ENCODE results near the gene TMEM238. TPM values are rescaled to one million over a fixed set of nuclear protein-coding genes. Genes with fewer than 3 reads are reported as not detected.
A peak's percentile ranks its signal among the peaks of the same experiment; 100 is the strongest.
"Not testable (repeated sequence)": the region's sequence is repeated elsewhere in the genome, so short reads cannot be mapped to it uniquely, and the experiment has no call there.

Gene TMEM238
- total and polyA plus RNA-seq, 9 donors: 0.14 to 0.49 (median 0.26) TPM

DNA sequence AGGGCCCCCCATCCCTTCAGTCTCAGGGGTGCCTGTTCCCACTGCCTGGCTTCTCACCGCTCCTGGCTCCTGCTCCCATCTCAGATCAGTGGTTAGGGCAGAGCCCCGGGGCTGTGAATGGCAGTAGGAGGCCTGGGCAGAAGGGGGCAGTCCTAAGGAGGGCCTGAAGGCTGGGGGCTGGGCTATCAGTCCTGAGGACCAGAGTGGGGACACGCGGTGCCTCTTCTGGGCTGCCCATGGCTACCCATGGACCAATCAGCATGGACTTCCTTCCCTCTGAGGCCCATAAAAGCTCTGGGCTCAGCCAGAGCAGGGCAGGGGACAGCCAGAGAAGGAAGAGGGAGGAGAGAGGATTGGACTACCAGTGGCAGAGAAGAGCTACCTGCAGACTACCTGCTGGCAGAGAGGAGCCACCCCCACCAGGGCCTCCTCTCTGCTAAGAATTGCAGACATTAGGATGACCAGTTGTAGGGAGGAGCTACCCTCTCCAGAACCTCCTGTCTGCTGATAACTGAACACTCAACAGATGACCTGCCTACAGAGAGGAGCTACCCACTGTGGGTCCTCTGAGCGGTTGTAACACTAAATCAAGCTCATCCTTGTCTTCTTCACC is 35.6 kb upstream of the TMEM238 start:
- H3K4me3 ChIP-seq (ENCODE audit: low read length): no peak overlapping the region

DNA sequence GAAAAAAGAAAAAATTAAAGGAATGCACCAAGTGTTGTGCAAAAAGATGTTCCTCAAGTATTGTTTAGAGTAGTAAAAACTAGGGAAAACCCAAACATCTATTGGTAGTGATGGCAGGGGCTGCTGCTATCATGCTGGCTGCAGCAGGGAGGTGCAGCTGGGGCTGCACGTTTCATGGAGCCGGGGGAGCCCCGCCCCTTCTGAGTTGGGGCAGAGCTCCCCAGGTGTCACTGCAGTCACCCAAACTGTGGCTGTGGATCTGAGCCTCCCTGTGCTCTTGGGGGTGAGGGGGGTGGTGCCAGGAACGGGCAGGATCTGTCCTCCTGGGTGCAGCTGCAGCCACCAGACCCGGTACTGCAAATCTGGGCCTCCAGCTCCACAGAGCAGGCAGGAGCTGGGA is 35.0 kb upstream of the TMEM238 start:
- H3K4me1 ChIP-seq (ENCODE audit: control insufficient read depth, insufficient read depth, low read length): no peaks in the 10 kb centered on the region
- 63% methylated on average over 4 of the region's 5 CpGs for WGBS (ENCODE audit: insufficient coverage)

More for the DNA sequence above, 35.6 kb upstream of the TMEM238 start:
- WGBS (ENCODE audit: insufficient coverage): 49% methylated on average over 4 of the region's 5 CpGs
- Histone ChIP-seq H3K4me1 (ENCODE audit: control insufficient read depth, insufficient read depth, low read length) (no peaks in the 10 kb centered on the region), H3K36me3 (ENCODE audit: control insufficient read depth, insufficient read depth, low read length) (no peaks in the 10 kb centered on the region), H3K27ac (ENCODE audit: low read length) (no peak overlapping the region), H3K27me3 (ENCODE audit: control insufficient read depth, insufficient read depth, low read length) (peaks cover 17% of the 10 kb centered on the region), H3K9me3 (replicated peaks; ENCODE audit: control insufficient read depth, low read depth, low read length) (no peaks in the 10 kb centered on the region)
- no peak for DNase-seq

GRCh38 chr19:55418185-55418584 is 34.1 kb upstream of the TMEM238 start:
- 12% methylated on average over 3 of the region's 7 CpGs for WGBS (ENCODE audit: insufficient coverage)
- Histone ChIP-seq H3K4me1 (ENCODE audit: control insufficient read depth, insufficient read depth, low read length) (no peaks in the 10 kb centered on the region), H3K36me3 (ENCODE audit: control insufficient read depth, insufficient read depth, low read length) (no peaks in the 10 kb centered on the region), H3K27ac (ENCODE audit: low read length) (no peak overlapping the region), H3K27me3 (ENCODE audit: control insufficient read depth, insufficient read depth, low read length) (peaks cover 10% of the 10 kb centered on the region), H3K9me3 (replicated peaks; ENCODE audit: control insufficient read depth, low read depth, low read length) (no peaks in the 10 kb centered on the region), H3K4me3 (ENCODE audit: low read length) (no peak overlapping the region)
- DNase-seq: peak; percentile 87

More for the DNA sequence above, 35.0 kb upstream of the TMEM238 start:
- no peak for DNase-seq
- Histone ChIP-seq H3K36me3 (ENCODE audit: control insufficient read depth, insufficient read depth, low read length) (no peaks in the 10 kb centered on the region), H3K9me3 (replicated peaks; ENCODE audit: control insufficient read depth, low read depth, low read length) (no peaks in the 10 kb centered on the region), H3K27ac (ENCODE audit: low read length) (no peak overlapping the region), H3K4me3 (ENCODE audit: low read length) (no peak overlapping the region), H3K27me3 (ENCODE audit: control insufficient read depth, insufficient read depth, low read length) (peaks cover 15% of the 10 kb centered on the region)

GRCh38 chr19:55410168-55410567 is 26.1 kb upstream of the TMEM238 start:
- Histone ChIP-seq H3K27ac (ENCODE audit: low read length) (no peak overlapping the region), H3K4me3 (ENCODE audit: low read length) (no peak overlapping the region), H3K4me1 (ENCODE audit: control insufficient read depth, insufficient read depth, low read length) (peaks cover 25% of the 10 kb centered on the region), H3K9me3 (replicated peaks; ENCODE audit: control insufficient read depth, low read depth, low read length) (no peaks in the 10 kb centered on the region), H3K36me3 (ENCODE audit: control insufficient read depth, insufficient read depth, low read length) (peaks cover 13% of the 10 kb centered on the region), H3K27me3 (ENCODE audit: control insufficient read depth, insufficient read depth, low read length) (peaks cover 3% of the 10 kb centered on the region)
- no peak for DNase-seq
- WGBS (ENCODE audit: insufficient coverage): 100% methylated on average over 1 of the region's 2 CpGs

DNA sequence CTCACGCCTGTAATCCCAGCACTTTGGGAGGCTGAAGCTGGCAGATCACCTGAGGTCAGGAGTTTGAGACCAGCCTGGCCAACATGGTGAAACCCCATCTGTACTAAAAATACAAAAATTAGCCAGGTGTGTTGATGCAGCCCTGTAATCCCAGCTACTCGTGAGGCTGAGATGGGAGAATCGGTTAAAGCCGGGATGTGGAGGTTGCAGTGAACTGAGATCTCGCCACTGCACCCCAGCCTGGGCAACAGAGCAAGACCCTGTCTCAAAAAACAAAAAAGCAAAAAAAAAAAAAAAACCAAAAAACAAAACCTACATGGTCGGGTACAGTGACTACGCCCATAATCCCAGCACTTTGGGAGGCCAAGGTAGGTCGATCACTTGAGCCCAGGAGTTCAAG is 25.1 kb upstream of the TMEM238 start:
- WGBS (ENCODE audit: insufficient coverage): 76% methylated on average over 4 of the region's 8 CpGs
- not testable (repeated sequence) for H3K27me3 ChIP-seq (ENCODE audit: control insufficient read depth, insufficient read depth, low read length); H3K27ac ChIP-seq (ENCODE audit: low read length); DNase-seq; H3K4me3 ChIP-seq (ENCODE audit: low read length); H3K9me3 ChIP-seq (replicated peaks; ENCODE audit: control insufficient read depth, low read depth, low read length)
- peaks cover 25% of the 10 kb centered on the region for H3K4me1 ChIP-seq (ENCODE audit: control insufficient read depth, insufficient read depth, low read length)
- peaks cover 19% of the 10 kb centered on the region for H3K36me3 ChIP-seq (ENCODE audit: control insufficient read depth, insufficient read depth, low read length)

GRCh38 chr19:55408533-55408872 is 24.4 kb upstream of the TMEM238 start:
- WGBS (ENCODE audit: insufficient coverage): 63% methylated on average over 6 of the region's 9 CpGs
- peak overlapping the region; percentile 41 for H3K4me3 ChIP-seq (ENCODE audit: low read length)
- DNase-seq: no peak
- H3K27me3 ChIP-seq (ENCODE audit: control insufficient read depth, insufficient read depth, low read length): no peaks in the 10 kb centered on the region
- peak overlapping the region; percentile 100 for H3K27ac ChIP-seq (ENCODE audit: low read length)
- peaks cover 25% of the 10 kb centered on the region for H3K4me1 ChIP-seq (ENCODE audit: control insufficient read depth, insufficient read depth, low read length)
- H3K9me3 ChIP-seq (replicated peaks; ENCODE audit: control insufficient read depth, low read depth, low read length): no peaks in the 10 kb centered on the region
- peaks cover 23% of the 10 kb centered on the region for H3K36me3 ChIP-seq (ENCODE audit: control insufficient read depth, insufficient read depth, low read length)

DNA sequence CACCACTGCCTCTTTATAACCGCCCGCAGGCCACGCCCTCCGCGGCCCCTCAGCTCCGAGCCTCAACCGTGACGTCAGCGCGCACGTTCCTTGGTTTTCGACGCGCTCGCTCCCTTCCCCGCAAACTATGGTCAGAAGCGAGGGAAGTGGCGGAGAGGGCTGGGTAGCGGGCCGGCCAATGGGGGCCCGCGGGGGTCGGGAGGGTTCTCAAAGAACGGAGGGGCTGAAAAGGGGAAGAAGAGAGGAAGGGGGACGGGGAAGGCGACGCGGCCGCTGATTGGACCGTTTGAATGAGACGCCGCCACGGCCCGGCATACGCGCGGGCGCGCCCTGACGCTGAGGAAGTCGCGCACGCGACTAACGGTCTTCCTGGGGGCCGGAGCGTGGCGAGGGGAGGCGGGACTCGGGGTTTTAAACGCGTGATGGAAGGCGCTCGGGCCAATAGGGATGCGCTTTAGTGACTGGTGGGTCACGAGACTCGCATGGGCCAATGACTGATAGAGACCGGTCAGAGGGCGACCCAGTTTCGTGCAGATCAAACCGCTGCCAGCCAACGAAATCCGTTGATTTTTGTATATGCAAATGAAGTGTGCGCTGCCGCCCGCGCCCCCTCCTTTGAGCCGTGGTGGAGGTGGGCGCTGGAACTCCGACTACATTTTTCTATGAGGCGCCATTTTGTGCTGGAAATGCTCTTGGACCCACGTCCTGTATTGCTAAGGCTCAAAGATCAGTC is 23.9 kb upstream of the TMEM238 start:
- WGBS (ENCODE audit: insufficient coverage): under 1% methylated on average over 62 of the region's 72 CpGs
- no peaks in the 10 kb centered on the region for H3K9me3 ChIP-seq (replicated peaks; ENCODE audit: control insufficient read depth, low read depth, low read length)
- H3K27ac ChIP-seq (ENCODE audit: low read length): peak overlapping the region; percentile 100
- H3K36me3 ChIP-seq (ENCODE audit: control insufficient read depth, insufficient read depth, low read length): peaks cover 28% of the 10 kb centered on the region
- no peaks in the 10 kb centered on the region for H3K27me3 ChIP-seq (ENCODE audit: control insufficient read depth, insufficient read depth, low read length)
- peak; percentile 100 for DNase-seq
- H3K4me1 ChIP-seq (ENCODE audit: control insufficient read depth, insufficient read depth, low read length): peaks cover 25% of the 10 kb centered on the region
- peak overlapping the region; percentile 58 for H3K4me3 ChIP-seq (ENCODE audit: low read length)

- peak within 1 kb of the TSS; percentile 73 for H3K4me3 ChIP-seq (ENCODE audit: low read length)
- 0% methylated on average over 36 of the region's 36 CpGs for WGBS (ENCODE audit: insufficient coverage)
- not testable (repeated sequence) for H3K9me3 ChIP-seq (replicated peaks; ENCODE audit: control insufficient read depth, low read depth, low read length)
Measured at GRCh38 chr19:55407550-55407799, 23.4 kb upstream of the TMEM238 start, which contains the start of gene UBE2S. TSS of gene UBE2S (minus strand) at chr19:55407788. CDS start at chr19:55407589, 199 bp downstream.

DNA sequence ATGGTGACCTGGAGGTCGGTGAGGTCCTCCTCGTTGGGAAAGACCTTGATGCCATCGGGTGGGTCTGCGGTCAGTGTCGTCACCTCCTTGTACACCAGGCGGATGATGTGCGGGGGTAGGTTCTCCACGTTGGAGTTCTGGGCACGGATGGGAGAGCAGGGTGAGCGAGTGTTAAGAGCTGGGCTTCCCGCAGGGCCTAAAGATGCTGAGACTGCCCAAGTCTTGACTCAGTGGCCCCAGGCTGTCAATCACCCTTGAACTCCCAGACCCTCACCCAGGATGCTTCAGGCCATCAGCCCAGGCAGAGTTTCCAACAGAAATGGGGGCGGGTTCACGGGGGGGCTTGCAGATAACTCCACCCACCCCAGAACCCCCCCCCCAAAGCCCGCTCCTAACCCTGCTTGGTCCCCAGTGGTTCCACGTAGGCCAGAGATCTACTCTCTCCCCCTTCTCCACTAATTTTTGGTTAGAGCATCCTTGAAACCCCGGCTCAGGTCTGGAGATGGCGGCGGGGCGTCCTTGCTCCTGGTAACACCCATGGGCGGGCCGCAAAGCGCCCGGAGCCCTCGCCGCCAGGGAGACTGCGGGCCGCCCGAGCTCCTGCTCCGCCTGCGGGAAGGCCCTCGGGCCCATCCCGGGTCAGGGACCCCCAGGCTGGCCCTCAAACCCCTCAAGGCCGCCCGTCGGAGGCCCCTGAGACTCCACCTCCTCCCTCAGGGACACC is 22.9 kb upstream of the TMEM238 start:
- Histone ChIP-seq H3K4me3 (ENCODE audit: low read length) (peak overlapping the region; percentile 73), H3K27me3 (ENCODE audit: control insufficient read depth, insufficient read depth, low read length) (no peaks in the 10 kb centered on the region), H3K9me3 (replicated peaks; ENCODE audit: control insufficient read depth, low read depth, low read length) (no peaks in the 10 kb centered on the region), H3K27ac (ENCODE audit: low read length) (peak overlapping the region; percentile 88), H3K36me3 (ENCODE audit: control insufficient read depth, insufficient read depth, low read length) (peaks cover 38% of the 10 kb centered on the region), H3K4me1 (ENCODE audit: control insufficient read depth, insufficient read depth, low read length) (peaks cover 25% of the 10 kb centered on the region)
- DNase-seq: peak; percentile 54
- WGBS (ENCODE audit: insufficient coverage): 6% methylated on average over 30 of the region's 35 CpGs

More at GRCh38 chr19:55407550-55407799, 23.4 kb upstream of the TMEM238 start, which contains the start of gene UBE2S:
- not testable (repeated sequence) for DNase-seq; H3K27me3 ChIP-seq (ENCODE audit: control insufficient read depth, insufficient read depth, low read length)
- H3K27ac ChIP-seq (ENCODE audit: low read length): peak within 1 kb of the TSS; percentile 100
- H3K4me1 ChIP-seq (ENCODE audit: control insufficient read depth, insufficient read depth, low read length): peaks cover 25% of the 10 kb centered on the region
- H3K36me3 ChIP-seq (ENCODE audit: control insufficient read depth, insufficient read depth, low read length): peaks cover 33% of the 10 kb centered on the region

GRCh38 chr19:55406091-55406825 is 22.2 kb upstream of the TMEM238 start:
- peak overlapping the region; percentile 73 for H3K4me3 ChIP-seq (ENCODE audit: low read length)
- no peak overlapping the region for H3K27ac ChIP-seq (ENCODE audit: low read length)

More at GRCh38 chr19:55406091-55406825, 22.2 kb upstream of the TMEM238 start:
- Histone ChIP-seq H3K36me3 (ENCODE audit: control insufficient read depth, insufficient read depth, low read length) (peaks cover 45% of the 10 kb centered on the region), H3K4me1 (ENCODE audit: control insufficient read depth, insufficient read depth, low read length) (peaks cover 25% of the 10 kb centered on the region), H3K27me3 (ENCODE audit: control insufficient read depth, insufficient read depth, low read length) (no peaks in the 10 kb centered on the region), H3K9me3 (replicated peaks; ENCODE audit: control insufficient read depth, low read depth, low read length) (no peaks in the 10 kb centered on the region)
- WGBS (ENCODE audit: insufficient coverage): 82% methylated on average over 9 of the region's 14 CpGs
- no peak for DNase-seq

All from muscle of leg (tissue), 11 donors.